Lower leg skin (tissue), 3 donors: Measurements from ENCODE around the gene PIGQ.

Experiments used
- CTCF ChIP-seq, 3 donors: fragments of 450-650 bp; IDR thresholded peaks; one replicate each; pipeline ENCODE4 v1.5.1; 2016; ENCODE audit warnings: antibody characterized with exemption in 3 of 3, mild to moderate bottlenecking in 3 of 3, moderate library complexity in 2 of 3
- POLR2A ChIP-seq, 2 donors: fragments of 450-650 bp; IDR thresholded peaks; one replicate each; pipeline ENCODE4 v1.6.1; 2016 to 2017; ENCODE audit warnings: antibody characterized with exemption in 2 of 2, mild to moderate bottlenecking in 1 of 2, moderate library complexity in 1 of 2

GRCh38 chr16:572865-573650 lies 3.3 kb downstream of the PIGQ start:
- TF ChIP-seq POLR2A (IDR thresholded peaks at IDR 0.05) (no peak), CTCF (IDR thresholded peaks at IDR 0.05) (no peak)
